SU-DHL-6 (cell line): ENCODE data around the gene VPS52.

ENCODE experiments used
- H2AFZ ChIP-seq: fragments of 200-600 bp; sonication (generic); 2 replicates; pipeline ENCODE4 v1.6.1; 2014; ENCODE audit warnings: low read depth, mild to moderate bottlenecking, moderate library complexity, mixed read lengths, antibody characterized with exemption, low read length; ENCODE audit not compliant: severe bottlenecking
- H3F3A ChIP-seq: fragments of 200-600 bp; shearing (Covaris generic); 2 replicates; pipeline ENCODE4 v1.6.0; 2016; ENCODE audit warnings: antibody characterized with exemption, mild to moderate bottlenecking; ENCODE audit not compliant: insufficient read depth
- H3K27ac ChIP-seq: fragments of 200-600 bp; sonication (generic); 2 replicates; pipeline ENCODE4 v1.5.1; 2016; ENCODE audit warnings: low read depth, mild to moderate bottlenecking, low read length, moderate library complexity, mixed read lengths
- H3K27me3 ChIP-seq: fragments of 200-600 bp; sonication (generic), shearing (Covaris generic); 2 replicates; pipeline ENCODE4 v1.6.0; 2014; ENCODE audit warnings: mild to moderate bottlenecking, low read length
- H3K36me3 ChIP-seq: fragments of 200-600 bp; sonication (generic); 2 replicates; pipeline ENCODE4 v1.6.1; 2014; ENCODE audit warnings: mild to moderate bottlenecking, low read length, mixed read lengths
- H3K4me2 ChIP-seq: fragments of 300-600, 200-600 bp; shearing (Covaris generic), sonication (generic); 2 replicates; pipeline ENCODE4 v1.6.0; 2014; ENCODE audit warnings: low read length, low read depth, mild to moderate bottlenecking; ENCODE audit not compliant: poor library complexity, severe bottlenecking
- H3K4me3 ChIP-seq: fragments of 200-600 bp; sonication (generic); 2 replicates; pipeline ENCODE4 v1.5.1; 2014; ENCODE audit warnings: antibody characterized with exemption, low read length, mild to moderate bottlenecking, mixed read lengths; ENCODE audit not compliant: insufficient read depth, poor library complexity, severe bottlenecking
- H3K79me2 ChIP-seq: fragments of 200-600 bp; sonication (generic); 2 replicates; pipeline ENCODE4 v1.6.1; 2014; ENCODE audit warnings: mild to moderate bottlenecking, low read length, moderate library complexity; ENCODE audit not compliant: insufficient read depth
- H3K9ac ChIP-seq: fragments of 200-600 bp; sonication (generic); 2 replicates; pipeline ENCODE4 v1.7.0; 2014; ENCODE audit warnings: mild to moderate bottlenecking, low read length
- H3K9me2 ChIP-seq: fragments of 200-600 bp; sonication (generic); replicated peaks from 2 replicates; pipeline ENCODE4 v1.6.1; 2014; ENCODE audit warnings: low read length; ENCODE audit not compliant: insufficient read depth
- H3K9me3 ChIP-seq: fragments of 200-600 bp; sonication (generic); 2 replicates; pipeline ENCODE4 v1.6.1; 2014; ENCODE audit warnings: low read length, mixed read lengths; ENCODE audit not compliant: insufficient read depth
- H4K20me1 ChIP-seq: fragments of 200-600 bp; sonication (generic); 2 replicates; pipeline ENCODE4 v1.6.1; 2014; ENCODE audit warnings: low read depth, mild to moderate bottlenecking, antibody characterized with exemption, low read length, moderate library complexity, mixed read lengths
- EZH2phosphoT487 ChIP-seq: fragments of 200-600 bp; sonication (generic), shearing (Covaris generic); conservative IDR thresholded peaks from 2 replicates; pipeline ENCODE4 v1.6.1; 2018; ENCODE audit warnings: mild to moderate bottlenecking, antibody characterized with exemption, low read length, moderate library complexity, mixed read lengths
- TF ChIP-seq, protein P1 (sequence below): fragments of 200-600 bp; sonication (generic); IDR thresholded peaks from one replicate; pipeline ENCODE4 v1.5.1; 2017; ENCODE audit warnings: antibody characterized with exemption, mild to moderate bottlenecking, low read length, moderate library complexity; ENCODE audit not compliant: insufficient read depth, poor library complexity, severe bottlenecking

The VPS52 gene, protein sequence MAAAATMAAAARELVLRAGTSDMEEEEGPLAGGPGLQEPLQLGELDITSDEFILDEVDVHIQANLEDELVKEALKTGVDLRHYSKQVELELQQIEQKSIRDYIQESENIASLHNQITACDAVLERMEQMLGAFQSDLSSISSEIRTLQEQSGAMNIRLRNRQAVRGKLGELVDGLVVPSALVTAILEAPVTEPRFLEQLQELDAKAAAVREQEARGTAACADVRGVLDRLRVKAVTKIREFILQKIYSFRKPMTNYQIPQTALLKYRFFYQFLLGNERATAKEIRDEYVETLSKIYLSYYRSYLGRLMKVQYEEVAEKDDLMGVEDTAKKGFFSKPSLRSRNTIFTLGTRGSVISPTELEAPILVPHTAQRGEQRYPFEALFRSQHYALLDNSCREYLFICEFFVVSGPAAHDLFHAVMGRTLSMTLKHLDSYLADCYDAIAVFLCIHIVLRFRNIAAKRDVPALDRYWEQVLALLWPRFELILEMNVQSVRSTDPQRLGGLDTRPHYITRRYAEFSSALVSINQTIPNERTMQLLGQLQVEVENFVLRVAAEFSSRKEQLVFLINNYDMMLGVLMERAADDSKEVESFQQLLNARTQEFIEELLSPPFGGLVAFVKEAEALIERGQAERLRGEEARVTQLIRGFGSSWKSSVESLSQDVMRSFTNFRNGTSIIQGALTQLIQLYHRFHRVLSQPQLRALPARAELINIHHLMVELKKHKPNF

GRCh38 chr6:33271468-33272274, at the start of gene VPS52, which contains the start of gene RPS18:
TSS of gene VPS52 (minus strand) at chr6:33271876. CDS start at chr6:33271675, 201 bp downstream.
TSS of gene RPS18 (plus strand) at chr6:33272075. CDS start at chr6:33272120, 45 bp downstream.
- Histone ChIP-seq H3K9ac (peak within 1 kb of the TSS; percentile 75), H2AFZ (peak within 1 kb of the TSS; percentile 91), H3K27me3 (no peaks in the 10 kb centered on the region), H3F3A (peaks cover 54% of the 10 kb centered on the region), H3K36me3 (peaks cover 30% of the 10 kb centered on the region), H3K79me2 (peaks cover 45% of the 10 kb centered on the region), H3K9me2 (no peaks in the 10 kb centered on the region), H3K4me3 (peak within 1 kb of the TSS; percentile 76), H3K9me3 (no peaks in the 10 kb centered on the region), H3K27ac (peak within 1 kb of the TSS; percentile 90), H3K4me2 (peak within 1 kb of the TSS; percentile 88), H4K20me1 (peaks cover 16% of the 10 kb centered on the region)
- TF ChIP-seq, protein P1, sequence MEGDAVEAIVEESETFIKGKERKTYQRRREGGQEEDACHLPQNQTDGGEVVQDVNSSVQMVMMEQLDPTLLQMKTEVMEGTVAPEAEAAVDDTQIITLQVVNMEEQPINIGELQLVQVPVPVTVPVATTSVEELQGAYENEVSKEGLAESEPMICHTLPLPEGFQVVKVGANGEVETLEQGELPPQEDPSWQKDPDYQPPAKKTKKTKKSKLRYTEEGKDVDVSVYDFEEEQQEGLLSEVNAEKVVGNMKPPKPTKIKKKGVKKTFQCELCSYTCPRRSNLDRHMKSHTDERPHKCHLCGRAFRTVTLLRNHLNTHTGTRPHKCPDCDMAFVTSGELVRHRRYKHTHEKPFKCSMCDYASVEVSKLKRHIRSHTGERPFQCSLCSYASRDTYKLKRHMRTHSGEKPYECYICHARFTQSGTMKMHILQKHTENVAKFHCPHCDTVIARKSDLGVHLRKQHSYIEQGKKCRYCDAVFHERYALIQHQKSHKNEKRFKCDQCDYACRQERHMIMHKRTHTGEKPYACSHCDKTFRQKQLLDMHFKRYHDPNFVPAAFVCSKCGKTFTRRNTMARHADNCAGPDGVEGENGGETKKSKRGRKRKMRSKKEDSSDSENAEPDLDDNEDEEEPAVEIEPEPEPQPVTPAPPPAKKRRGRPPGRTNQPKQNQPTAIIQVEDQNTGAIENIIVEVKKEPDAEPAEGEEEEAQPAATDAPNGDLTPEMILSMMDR = no peak
- TF ChIP-seq EZH2phosphoT487 = no peak

GRCh38 chr6:33321227-33321626, 49.6 kb upstream of the VPS52 start:
- Histone ChIP-seq H3K27ac (peak overlapping the region; percentile 92), H3K79me2 (peaks cover 34% of the 10 kb centered on the region), H3K4me2 (peak overlapping the region; percentile 69), H3K9me2 (no peaks in the 10 kb centered on the region), H3K36me3 (peaks cover 21% of the 10 kb centered on the region), H3K27me3 (no peaks in the 10 kb centered on the region), H3F3A (peaks cover 51% of the 10 kb centered on the region), H3K4me3 (peak overlapping the region; percentile 89), H3K9ac (peak overlapping the region; percentile 94), H2AFZ (no peak overlapping the region), H4K20me1 (no peaks in the 10 kb centered on the region; the same call in 1 of the 2 replicates), H3K9me3 (no peaks in the 10 kb centered on the region)
- TF ChIP-seq, protein P1 = no peak
- no peak for TF ChIP-seq EZH2phosphoT487

GRCh38 chr6:33320315-33321181, 48.9 kb upstream of the VPS52 start:
- no peaks in the 10 kb centered on the region for H3K27me3 ChIP-seq
- TF ChIP-seq, protein P1 = no peak
- TF ChIP-seq EZH2phosphoT487 = no peak
- H3K4me2 ChIP-seq = peak overlapping the region; percentile 69
- H3K4me3 ChIP-seq = no peak overlapping the region
- no peak overlapping the region for H2AFZ ChIP-seq
- no peaks in the 10 kb centered on the region; the same call in 1 of the 2 replicates for H4K20me1 ChIP-seq
- H3K9me2 ChIP-seq = no peaks in the 10 kb centered on the region
- peak overlapping the region; percentile 77; the same call in 1 of the 2 replicates for H3K27ac ChIP-seq
- peaks cover 46% of the 10 kb centered on the region for H3F3A ChIP-seq
- H3K36me3 ChIP-seq = peaks cover 21% of the 10 kb centered on the region
- H3K9me3 ChIP-seq = no peaks in the 10 kb centered on the region
- H3K9ac ChIP-seq = peak overlapping the region; percentile 94
- H3K79me2 ChIP-seq = peaks cover 34% of the 10 kb centered on the region
